ENCODE results near the gene ANKRD10. TPM values are rescaled to one million over a fixed set of nuclear protein-coding genes. Genes with fewer than 3 reads are reported as not detected.

Gene ANKRD10
- polyA plus RNA-seq, 1 donor, result 172 TPM

DNA sequence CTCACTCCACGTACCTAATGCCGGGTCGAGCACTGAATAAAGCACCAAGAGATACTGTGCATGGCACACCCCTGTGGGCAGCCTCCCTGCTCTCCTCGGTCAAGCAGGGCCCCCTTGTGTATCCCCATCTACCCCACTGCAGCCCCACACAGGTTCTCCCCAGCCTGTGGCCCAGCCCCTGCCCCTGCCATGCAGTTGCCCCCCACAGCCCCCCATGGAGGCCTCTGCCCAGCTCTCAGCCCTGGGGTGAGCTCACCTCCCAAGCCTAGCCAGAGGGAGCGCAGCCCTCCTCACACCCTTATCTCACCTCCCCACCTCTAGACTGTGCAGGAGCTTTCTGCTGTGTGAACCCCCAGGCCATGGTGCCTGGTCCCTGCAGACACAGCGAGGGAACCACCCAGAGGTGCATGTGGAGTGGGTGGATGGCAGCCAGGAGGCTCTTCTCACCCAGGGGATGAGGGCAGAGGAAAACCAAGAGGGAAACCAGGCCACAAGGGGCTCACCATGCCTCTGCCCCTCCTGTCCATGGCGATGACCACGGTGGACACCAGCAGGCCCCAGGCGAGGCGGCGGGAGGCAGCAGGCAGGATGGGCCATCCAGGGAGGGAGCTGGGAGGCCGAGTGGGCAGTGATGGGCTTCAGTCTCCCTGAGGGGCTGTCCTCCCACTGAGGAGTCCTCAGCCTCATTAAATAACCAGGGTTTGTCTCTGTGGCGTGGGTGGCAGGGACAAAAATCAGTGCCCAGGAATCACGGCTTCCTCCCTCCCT, 83.2 kb downstream of the ANKRD10 start:
- Histone ChIP-seq H3K4me3 (ENCODE audit: low read length) (no peak overlapping the region), H3K9me3 (ENCODE audit: control insufficient read depth, low read depth, low read length) (no peaks in the 10 kb centered on the region), H3K4me1 (ENCODE audit: control insufficient read depth, insufficient read depth, low read length) (no peaks in the 10 kb centered on the region), H3K27ac (ENCODE audit: low read length) (no peak overlapping the region), H3K36me3 (ENCODE audit: control insufficient read depth, insufficient read depth, low read length) (no peaks in the 10 kb centered on the region), H3K27me3 (ENCODE audit: control insufficient read depth, insufficient read depth, low read length) (peaks cover 33% of the 10 kb centered on the region)
- no CpG with 5 or more reads among the region's 14 CpGs for WGBS (ENCODE audit: insufficient coverage, low lambda C conversion rate)
- no peak for DNase-seq

- H3K9me3 ChIP-seq (ENCODE audit: control insufficient read depth, low read depth, low read length), result no peaks in the 10 kb centered on the region
- no peaks in the 10 kb centered on the region for H3K36me3 ChIP-seq (ENCODE audit: control insufficient read depth, insufficient read depth, low read length)
- peaks cover 30% of the 10 kb centered on the region for H3K27me3 ChIP-seq (ENCODE audit: control insufficient read depth, insufficient read depth, low read length)
- no peaks in the 10 kb centered on the region for H3K4me1 ChIP-seq (ENCODE audit: control insufficient read depth, insufficient read depth, low read length)
- DNase-seq, result no peak
- no peak overlapping the region for H3K4me3 ChIP-seq (ENCODE audit: low read length)
- H3K27ac ChIP-seq (ENCODE audit: low read length), result no peak overlapping the region
- WGBS (ENCODE audit: insufficient coverage, low lambda C conversion rate), result no CpG with 5 or more reads among the region's 16 CpGs
Observed at GRCh38 chr13:110830800-110831371, 84.0 kb downstream of the ANKRD10 start.

- no peak for DNase-seq
- no peak overlapping the region for H3K4me3 ChIP-seq (ENCODE audit: low read length)
- peaks cover 30% of the 10 kb centered on the region for H3K27me3 ChIP-seq (ENCODE audit: control insufficient read depth, insufficient read depth, low read length)
- no peaks in the 10 kb centered on the region for H3K4me1 ChIP-seq (ENCODE audit: control insufficient read depth, insufficient read depth, low read length)
- no peaks in the 10 kb centered on the region for H3K9me3 ChIP-seq (ENCODE audit: control insufficient read depth, low read depth, low read length)
- WGBS (ENCODE audit: insufficient coverage, low lambda C conversion rate), result no CpG with 5 or more reads among the region's 16 CpGs
- H3K36me3 ChIP-seq (ENCODE audit: control insufficient read depth, insufficient read depth, low read length), result no peaks in the 10 kb centered on the region
- no peak overlapping the region for H3K27ac ChIP-seq (ENCODE audit: low read length)
Observed at GRCh38 chr13:110830331-110830730, 84.5 kb downstream of the ANKRD10 start.

GRCh38 chr13:110829486-110829885, 85.4 kb downstream of the ANKRD10 start:
- H3K36me3 ChIP-seq (ENCODE audit: control insufficient read depth, insufficient read depth, low read length), result no peaks in the 10 kb centered on the region
- H3K4me1 ChIP-seq (ENCODE audit: control insufficient read depth, insufficient read depth, low read length), result no peaks in the 10 kb centered on the region
- no CpG with 5 or more reads among the region's 8 CpGs for WGBS (ENCODE audit: insufficient coverage, low lambda C conversion rate)
- no peak overlapping the region for H3K4me3 ChIP-seq (ENCODE audit: low read length)
- H3K9me3 ChIP-seq (ENCODE audit: control insufficient read depth, low read depth, low read length), result no peaks in the 10 kb centered on the region
- peaks cover 25% of the 10 kb centered on the region for H3K27me3 ChIP-seq (ENCODE audit: control insufficient read depth, insufficient read depth, low read length)
- no peak for DNase-seq
- H3K27ac ChIP-seq (ENCODE audit: low read length), result no peak overlapping the region

DNA sequence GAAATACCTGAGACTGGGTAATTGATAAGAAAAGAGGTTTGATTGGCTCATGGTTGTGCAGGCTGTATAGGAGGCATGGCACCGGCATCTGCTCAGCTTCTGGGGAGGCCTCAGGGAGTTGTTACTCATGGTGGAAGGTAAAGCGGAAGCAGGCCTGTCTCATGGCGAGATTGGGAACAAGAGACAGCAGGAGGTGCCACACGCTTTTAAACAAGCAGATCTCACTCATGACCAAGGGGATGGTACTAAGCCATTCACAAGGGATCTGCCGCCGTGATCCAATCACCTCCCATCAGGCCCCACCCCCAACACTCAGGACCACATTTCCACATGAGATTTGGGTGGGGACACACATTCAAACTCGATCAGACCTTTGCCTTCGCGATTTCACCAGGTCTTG, 86.2 kb downstream of the ANKRD10 start:
- H3K27ac ChIP-seq (ENCODE audit: low read length), result no peak overlapping the region
- no peak overlapping the region for H3K4me3 ChIP-seq (ENCODE audit: low read length)
- H3K27me3 ChIP-seq (ENCODE audit: control insufficient read depth, insufficient read depth, low read length), result peaks cover 24% of the 10 kb centered on the region
- H3K36me3 ChIP-seq (ENCODE audit: control insufficient read depth, insufficient read depth, low read length), result no peaks in the 10 kb centered on the region
- DNase-seq, result no peak
- no peaks in the 10 kb centered on the region for H3K9me3 ChIP-seq (ENCODE audit: control insufficient read depth, low read depth, low read length)
- no peaks in the 10 kb centered on the region for H3K4me1 ChIP-seq (ENCODE audit: control insufficient read depth, insufficient read depth, low read length)
- WGBS (ENCODE audit: insufficient coverage, low lambda C conversion rate), result no CpG with 5 or more reads among the region's 9 CpGs

Other genes with a start within 250 kb of the ANKRD10 start
- 88.6 TPM for gene CARS2, start 209.0 kb downstream of the ANKRD10 start, polyA plus RNA-seq
- 15.1 TPM for gene ING1, start 201.4 kb downstream of the ANKRD10 start, polyA plus RNA-seq
- 75.2 TPM for gene ARHGEF7, start 200.2 kb upstream of the ANKRD10 start, polyA plus RNA-seq